Suprapubic skin (tissue), 3 donors: ENCODE measurements around the gene GNAQ.

Experiments
- CTCF ChIP-seq, 2 donors: fragments of 200-600 bp in 1 of 2; fragments of 450-650 bp in 1 of 2; sonication (generic) in 1 of 2; IDR thresholded peaks; one replicate each; pipeline ENCODE4 v1.5.1; 2016 to 2019; ENCODE audit warnings: antibody characterized with exemption in 2 of 2, mild to moderate bottlenecking in 1 of 2, moderate library complexity in 1 of 2
- POLR2A ChIP-seq, 2 donors: fragments of 450-650 bp; IDR thresholded peaks; one replicate each; pipeline ENCODE4 v1.6.1; 2017; ENCODE audit warnings: antibody characterized with exemption in 2 of 2, mild to moderate bottlenecking in 2 of 2, moderate library complexity in 2 of 2

GRCh38 chr9:77954666-77955015 is 77.0 kb downstream of the GNAQ start:
- no peak for TF ChIP-seq CTCF (IDR thresholded peaks at IDR 0.05)
- no peak for TF ChIP-seq POLR2A (IDR thresholded peaks at IDR 0.05)
